Measurements from ENCODE around the gene ATXN1L.
"Not testable (repeated sequence)": the region's sequence is repeated elsewhere in the genome, so short reads cannot be mapped to it uniquely, and the experiment has no call there.

The ATXN1L gene

GRCh38 chr16:71895679-71896365, 50.0 kb downstream of the ATXN1L start:
- H3K9me3 Mint-ChIP-seq: no peaks in the 10 kb centered on the region
- peak overlapping the region; percentile 98 for H3K27ac Mint-ChIP-seq
- H3K4me1 Mint-ChIP-seq (ENCODE audit: low read depth): peaks cover 45% of the 10 kb centered on the region
- peaks cover 11% of the 10 kb centered on the region for H3K36me3 Mint-ChIP-seq (ENCODE audit: low read depth)
- H3K27me3 Mint-ChIP-seq: no peaks in the 10 kb centered on the region
- peak overlapping the region; percentile 99 for H3K4me3 Mint-ChIP-seq

GRCh38 chr16:71896764-71897368, 51.1 kb downstream of the ATXN1L start:
- Mint-ChIP-seq H3K4me1 (ENCODE audit: low read depth) (peaks cover 53% of the 10 kb centered on the region), H3K27ac (peak overlapping the region; percentile 74), H3K36me3 (ENCODE audit: low read depth) (peaks cover 11% of the 10 kb centered on the region), H3K9me3 (no peaks in the 10 kb centered on the region), H3K27me3 (no peaks in the 10 kb centered on the region), H3K4me3 (peak overlapping the region; percentile 99)

GRCh38 chr16:71899171-71899570, 53.4 kb downstream of the ATXN1L start:
- peaks cover 65% of the 10 kb centered on the region for H3K4me1 Mint-ChIP-seq (ENCODE audit: low read depth)
- peaks cover 23% of the 10 kb centered on the region for H3K36me3 Mint-ChIP-seq (ENCODE audit: low read depth)
- no peak overlapping the region for H3K4me3 Mint-ChIP-seq
- no peaks in the 10 kb centered on the region for H3K27me3 Mint-ChIP-seq
- H3K9me3 Mint-ChIP-seq: no peaks in the 10 kb centered on the region
- H3K27ac Mint-ChIP-seq: no peak overlapping the region

GRCh38 chr16:71902656-71903365, 57.0 kb downstream of the ATXN1L start:
- no peak overlapping the region for H3K4me3 Mint-ChIP-seq
- peak overlapping the region; percentile 21 for H3K27ac Mint-ChIP-seq
- H3K4me1 Mint-ChIP-seq (ENCODE audit: low read depth): peaks cover 79% of the 10 kb centered on the region
- H3K36me3 Mint-ChIP-seq (ENCODE audit: low read depth): peaks cover 39% of the 10 kb centered on the region
- no peaks in the 10 kb centered on the region for H3K27me3 Mint-ChIP-seq
- no peaks in the 10 kb centered on the region for H3K9me3 Mint-ChIP-seq

GRCh38 chr16:71903608-71904007, 57.8 kb downstream of the ATXN1L start:
- Mint-ChIP-seq H3K4me1 (ENCODE audit: low read depth) (peaks cover 78% of the 10 kb centered on the region), H3K36me3 (ENCODE audit: low read depth) (peaks cover 41% of the 10 kb centered on the region), H3K27me3 (no peaks in the 10 kb centered on the region), H3K27ac (peak overlapping the region; percentile 68), H3K4me3 (no peak overlapping the region), H3K9me3 (no peaks in the 10 kb centered on the region)

GRCh38 chr16:71904239-71904638, 58.5 kb downstream of the ATXN1L start:
- peak overlapping the region; percentile 68 for H3K27ac Mint-ChIP-seq
- peaks cover 42% of the 10 kb centered on the region for H3K36me3 Mint-ChIP-seq (ENCODE audit: low read depth)
- no peaks in the 10 kb centered on the region for H3K27me3 Mint-ChIP-seq

GRCh38 chr16:71905765-71906164, 60.0 kb downstream of the ATXN1L start:
- H3K27ac Mint-ChIP-seq: peak overlapping the region; percentile 32
- not testable (repeated sequence) for H3K27me3 Mint-ChIP-seq, H3K9me3 Mint-ChIP-seq, H3K4me3 Mint-ChIP-seq
- H3K36me3 Mint-ChIP-seq (ENCODE audit: low read depth): peaks cover 51% of the 10 kb centered on the region
- H3K4me1 Mint-ChIP-seq (ENCODE audit: low read depth): peaks cover 78% of the 10 kb centered on the region

More at GRCh38 chr16:71904239-71904638, 58.5 kb downstream of the ATXN1L start:
- Mint-ChIP-seq H3K4me3 (no peak overlapping the region), H3K4me1 (ENCODE audit: low read depth) (peaks cover 80% of the 10 kb centered on the region), H3K9me3 (no peaks in the 10 kb centered on the region)
